Thyroid gland (tissue), 4 donors: ENCODE results near the gene DACH1. TPM values are rescaled to one million over a fixed set of nuclear protein-coding genes. Genes with fewer than 3 reads are reported as not detected.

ENCODE experiments used
- DNase-seq, 2 donors: peaks; one replicate each; pipeline ENCODE4 v3.0.0-alpha.2; 2019
- H3K27ac ChIP-seq, 3 donors: fragments of 200-600 bp; sonication (generic); 1 replicate in 2 of 3; 2 replicates in 1 of 3; pipeline ENCODE4 v1.5.1; 2016 to 2019; ENCODE audit warnings: mild to moderate bottlenecking in 1 of 3, moderate library complexity in 1 of 3
- H3K27me3 ChIP-seq: fragments of 200-600 bp; sonication (generic); one replicate; pipeline ENCODE4 v1.5.1; 2019
- H3K36me3 ChIP-seq, 2 donors: fragments of 200-600 bp; sonication (generic); one replicate each; pipeline ENCODE4 v1.5.1; 2016 to 2019
- H3K4me1 ChIP-seq, 2 donors: fragments of 200-600 bp; sonication (generic); one replicate each; pipeline ENCODE4 v1.5.1; 2017 to 2019
- H3K4me3 ChIP-seq, 3 donors: fragments of 200-600 bp; sonication (generic); replicated peaks in 1 of 3; 1 replicate in 2 of 3; 2 replicates in 1 of 3; pipeline ENCODE4 v1.5.1; 2016; ENCODE audit warnings: mild to moderate bottlenecking in 1 of 3
- H3K9me3 ChIP-seq: fragments of 200-600 bp; sonication (generic); one replicate; pipeline ENCODE4 v1.5.1; 2017
- POLR2A ChIP-seq, 2 donors: fragments of 450-650 bp; IDR thresholded peaks; one replicate each; pipeline ENCODE4 v1.6.1; 2017; ENCODE audit warnings: antibody characterized with exemption in 2 of 2, mild to moderate bottlenecking in 2 of 2, moderate library complexity in 1 of 2
- WGBS, 2 donors: methylation state at CpG; one replicate each; pipeline ENCODE4 v1.1.5; 2017; 5-methylcytosine and 5-hydroxymethylcytosine counted together
- intact Hi-C: fragments of 100-400 bp; cut with DNase I; formaldehyde crosslinking; loops from one replicate; pipeline ENCODE4 v1.15.1; 2023
- total RNA-seq, 4 donors: library from RNA; depleted of rRNA; stranded (reverse); fragments of >200 nt; gene quantifications; one replicate each; pipeline ENCODE4 v1.2.3, GENCODE V29; 2016
- TF ChIP-seq, protein P1 (sequence below), 6 experiments: fragments of 200-600 bp in 3 of 6; fragments of 450-650 bp in 3 of 6; sonication (generic) in 3 of 6; IDR thresholded peaks; one replicate each; pipeline ENCODE4 v1.5.1; 2016 to 2019; ENCODE audit warnings: antibody characterized with exemption in 6 of 6, mild to moderate bottlenecking in 2 of 6, inconsistent platforms in 1 of 6, moderate library complexity in 1 of 6

Gene DACH1
- total RNA-seq, 4 donors from 2014 or later: 0.33 to 0.49 (median 0.33) TPM; not detected in 1

DNA sequence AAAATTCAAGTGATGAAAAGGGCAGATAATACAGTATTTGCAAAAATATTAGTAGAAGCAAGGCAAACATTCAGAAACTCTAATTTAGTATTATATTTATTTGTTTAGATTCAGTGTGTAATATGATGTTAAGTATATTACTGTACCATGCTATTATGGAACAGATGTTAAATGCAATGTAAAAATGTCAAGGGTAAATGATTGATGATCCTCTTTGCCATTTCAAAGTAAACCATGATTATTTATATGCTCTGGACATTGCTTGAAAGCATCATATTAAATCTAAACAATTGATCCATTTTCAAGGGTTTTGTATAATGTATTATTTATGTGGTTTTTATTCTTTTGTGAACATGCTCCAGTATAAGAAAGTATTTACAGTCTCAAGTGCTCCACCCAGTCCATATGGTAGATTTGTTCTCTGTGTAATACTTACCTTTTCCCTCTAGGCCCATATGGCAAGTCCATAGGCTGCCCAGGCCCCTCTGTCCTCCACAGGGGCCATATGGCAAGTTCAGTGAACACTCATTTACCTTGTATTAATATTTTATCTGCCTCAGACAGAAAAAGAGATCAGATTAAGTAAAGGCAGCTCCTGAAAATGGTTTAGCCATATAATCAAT, 353.5 kb downstream of the DACH1 start:
- Histone ChIP-seq H3K4me3 (no peak overlapping the region), H3K27me3 (no peaks in the 10 kb centered on the region), H3K9me3 (no peaks in the 10 kb centered on the region), H3K36me3 (no peaks in the 10 kb centered on the region), H3K27ac (no peak overlapping the region), H3K4me1 (no peaks in the 10 kb centered on the region)
- no peak for DNase-seq
- TF ChIP-seq, protein P1, sequence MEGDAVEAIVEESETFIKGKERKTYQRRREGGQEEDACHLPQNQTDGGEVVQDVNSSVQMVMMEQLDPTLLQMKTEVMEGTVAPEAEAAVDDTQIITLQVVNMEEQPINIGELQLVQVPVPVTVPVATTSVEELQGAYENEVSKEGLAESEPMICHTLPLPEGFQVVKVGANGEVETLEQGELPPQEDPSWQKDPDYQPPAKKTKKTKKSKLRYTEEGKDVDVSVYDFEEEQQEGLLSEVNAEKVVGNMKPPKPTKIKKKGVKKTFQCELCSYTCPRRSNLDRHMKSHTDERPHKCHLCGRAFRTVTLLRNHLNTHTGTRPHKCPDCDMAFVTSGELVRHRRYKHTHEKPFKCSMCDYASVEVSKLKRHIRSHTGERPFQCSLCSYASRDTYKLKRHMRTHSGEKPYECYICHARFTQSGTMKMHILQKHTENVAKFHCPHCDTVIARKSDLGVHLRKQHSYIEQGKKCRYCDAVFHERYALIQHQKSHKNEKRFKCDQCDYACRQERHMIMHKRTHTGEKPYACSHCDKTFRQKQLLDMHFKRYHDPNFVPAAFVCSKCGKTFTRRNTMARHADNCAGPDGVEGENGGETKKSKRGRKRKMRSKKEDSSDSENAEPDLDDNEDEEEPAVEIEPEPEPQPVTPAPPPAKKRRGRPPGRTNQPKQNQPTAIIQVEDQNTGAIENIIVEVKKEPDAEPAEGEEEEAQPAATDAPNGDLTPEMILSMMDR (IDR thresholded peaks at IDR 0.05): no peak
- TF ChIP-seq POLR2A (IDR thresholded peaks at IDR 0.05): no peak
- intact Hi-C loops: no loop called here

DNA sequence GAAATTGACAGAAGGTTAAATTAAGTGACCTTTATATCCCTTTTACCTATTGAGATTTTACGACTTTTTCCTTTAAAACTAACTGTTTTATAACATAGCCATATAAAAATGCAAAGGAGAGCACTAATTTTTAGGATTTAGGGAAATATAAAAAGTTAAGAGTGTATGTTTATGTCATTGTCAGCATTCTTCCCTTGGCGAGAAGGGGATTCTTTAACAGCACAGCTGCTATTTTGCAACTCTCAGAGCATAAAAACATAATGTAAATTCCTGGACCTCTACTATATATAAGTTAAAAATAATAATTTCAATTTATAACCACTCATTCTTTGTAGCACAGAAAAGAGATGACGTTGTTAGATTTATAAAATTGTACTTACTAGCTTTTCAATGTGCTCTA, 363.2 kb downstream of the DACH1 start:
- DNase-seq: no peak
- no peaks in the 10 kb centered on the region for H3K4me1 ChIP-seq
- 87 to 88% methylated on average over 3 of the region's 3 CpGs for WGBS, 2 donors
- intact Hi-C loops: no loop called here
- TF ChIP-seq, protein P1 (IDR thresholded peaks at IDR 0.05): no peak
- no peak for TF ChIP-seq POLR2A (IDR thresholded peaks at IDR 0.05)
- H3K27me3 ChIP-seq: no peaks in the 10 kb centered on the region
- H3K9me3 ChIP-seq: no peaks in the 10 kb centered on the region
- no peak overlapping the region for H3K27ac ChIP-seq
- H3K36me3 ChIP-seq: no peaks in the 10 kb centered on the region
- no peak overlapping the region for H3K4me3 ChIP-seq

DNA sequence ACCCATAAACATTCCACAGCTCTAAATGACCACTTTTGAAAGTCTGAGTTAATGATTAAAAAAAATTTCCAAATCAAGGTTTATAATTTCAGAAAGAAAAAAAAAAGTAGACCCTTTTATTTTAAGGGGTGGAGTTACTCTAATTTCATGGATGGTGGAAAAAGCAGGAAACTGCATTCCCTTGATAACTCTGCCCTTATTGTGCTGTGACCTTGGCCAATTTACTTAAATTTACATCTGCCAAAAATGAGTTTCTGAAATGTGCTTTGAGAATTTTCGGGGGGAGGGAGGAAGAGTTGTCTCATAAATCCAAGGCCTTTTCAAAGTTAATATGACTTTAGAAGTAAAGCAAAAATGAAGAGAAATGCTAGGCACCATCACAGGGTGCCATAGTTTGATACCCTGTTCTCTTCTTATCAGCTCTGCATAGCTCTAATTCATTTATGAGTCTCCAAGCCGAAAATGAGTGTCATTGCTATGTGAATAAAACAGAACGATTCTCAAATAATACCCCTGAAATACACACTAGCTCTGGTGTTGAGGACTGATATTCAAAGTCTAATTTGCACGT, 367.0 kb downstream of the DACH1 start:
- Histone ChIP-seq H3K36me3 (no peaks in the 10 kb centered on the region), H3K4me1 (no peaks in the 10 kb centered on the region), H3K9me3 (no peaks in the 10 kb centered on the region), H3K27ac (no peak overlapping the region), H3K27me3 (no peaks in the 10 kb centered on the region), H3K4me3 (no peak overlapping the region)
- TF ChIP-seq, protein P1 (IDR thresholded peaks at IDR 0.05): no peak
- no peak for TF ChIP-seq POLR2A (IDR thresholded peaks at IDR 0.05)
- WGBS, 2 donors: 83 to 89% methylated on average over 4 of the region's 4 CpGs
- DNase-seq: no peak
- intact Hi-C loops: no loop called here

DNA sequence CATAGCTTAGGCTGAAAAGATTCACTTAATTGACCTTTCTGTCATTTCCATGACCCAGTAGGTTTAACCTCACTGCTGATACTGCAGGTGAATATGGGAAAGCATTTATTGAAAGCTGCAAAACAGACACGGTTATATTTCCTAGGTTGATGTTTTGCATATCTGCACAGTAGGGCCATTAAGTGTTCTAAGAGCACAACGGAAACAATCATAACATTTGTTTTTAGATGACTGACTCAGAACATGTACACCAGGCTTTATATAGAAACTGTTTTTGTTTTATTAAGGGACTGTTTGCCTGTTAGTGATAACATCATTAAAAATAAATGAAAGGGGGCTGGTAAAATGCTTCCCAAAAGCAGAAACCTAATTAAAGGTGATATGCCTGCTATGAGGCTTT, 367.8 kb downstream of the DACH1 start:
- intact Hi-C loops: no loop called here
- no peak for TF ChIP-seq POLR2A (IDR thresholded peaks at IDR 0.05)
- TF ChIP-seq, protein P1 (IDR thresholded peaks at IDR 0.05): no peak
- Histone ChIP-seq H3K9me3 (no peaks in the 10 kb centered on the region), H3K36me3 (no peaks in the 10 kb centered on the region), H3K4me1 (no peaks in the 10 kb centered on the region), H3K27me3 (no peaks in the 10 kb centered on the region), H3K4me3 (no peak overlapping the region), H3K27ac (no peak overlapping the region)
- 53 to 65% methylated on average over 2 of the region's 2 CpGs for WGBS, 2 donors
- no peak for DNase-seq

DNA sequence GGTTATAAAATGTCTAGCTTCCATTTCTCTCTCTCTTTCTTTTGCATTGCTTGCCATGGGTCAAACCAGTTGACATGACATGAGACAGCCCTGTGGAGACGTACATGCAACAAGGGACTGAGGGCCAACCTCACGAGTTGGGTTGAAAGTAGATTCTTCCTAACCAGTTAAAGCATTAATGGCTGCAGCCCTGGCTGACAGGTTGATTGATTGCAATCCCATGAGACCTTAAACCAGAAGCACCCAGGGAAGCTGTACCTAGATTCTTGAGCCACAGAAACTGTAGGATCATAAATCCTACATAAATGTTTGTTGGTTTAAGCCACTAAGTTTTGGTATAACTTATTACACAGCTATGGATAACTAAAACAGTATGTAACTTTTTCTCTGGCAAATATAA, 373.8 kb downstream of the DACH1 start:
- no peaks in the 10 kb centered on the region for H3K36me3 ChIP-seq
- no peak overlapping the region for H3K27ac ChIP-seq
- DNase-seq: no peak
- no peaks in the 10 kb centered on the region for H3K4me1 ChIP-seq
- no peak for TF ChIP-seq POLR2A (IDR thresholded peaks at IDR 0.05)
- TF ChIP-seq, protein P1 (IDR thresholded peaks at IDR 0.05): no peak
- H3K4me3 ChIP-seq: no peak overlapping the region
- no peaks in the 10 kb centered on the region for H3K27me3 ChIP-seq
- intact Hi-C loops: no loop called here
- H3K9me3 ChIP-seq: no peaks in the 10 kb centered on the region
- WGBS, 2 donors: 83 to 92% methylated on average over 2 of the region's 2 CpGs
